GM12878 (cell line): ENCODE measurements around the gene STXBP5. TPM values are rescaled to one million over a fixed set of nuclear protein-coding genes. Genes with fewer than 3 reads are reported as not detected.

ENCODE experiments used
- ATAC-seq: fragments of 200-7000 bp; cut with Tn5 transposase; 3 replicates; pipeline ENCODE4 v1.9.1; 2020; ENCODE audit warnings: mild to moderate bottlenecking, moderate library complexity
- BruUV-seq: library from RNA; stranded (reverse); fragments of 400-500 nt; replicated peaks from 2 replicates; lab custom pipeline; 2021; lab: Mats Ljungman, UMichigan
- CTCF ChIA-PET: fragments of 300-600 bp; sonication (Branson Sonifier 250); formaldehyde crosslinking; extraction: SDS; loops from one replicate; lab custom pipeline; 2021; ENCODE audit warnings: inconsistent platforms; lab: Yijun Ruan, JAX
- POLR2A ChIA-PET: fragments of 350-600 bp; formaldehyde crosslinking; extraction: SDS; loops from one replicate; lab custom pipeline; 2021; ENCODE audit warnings: inconsistent platforms; lab: Charles Lee
- RAD21 ChIA-PET: fragments of 300-600 bp; sonication (Branson Sonifier 250); formaldehyde crosslinking; loops from one replicate; lab custom pipeline; 2023; ENCODE audit warnings: antibody characterized with exemption; ENCODE audit not compliant: unreplicated experiment; lab: Charles Lee
- SMC1A ChIA-PET: fragments of 300-600 bp; sonication (Branson Sonifier 250); formaldehyde crosslinking; loops from one replicate; lab custom pipeline; 2023; ENCODE audit not compliant: unreplicated experiment, uncharacterized antibody; lab: Charles Lee
- DNase-seq: peaks from one replicate; pipeline ENCODE4 v3.0.0-alpha.2; 2011; ENCODE audit warnings: low read depth, low spot score
- FAIRE-seq: peaks from 3 replicates; lab custom pipeline; 2011; peaks lifted over from hg19 to GRCh38; lab: Jason Lieb, UNC
- H2AFZ ChIP-seq: 2 replicates; pipeline ENCODE4 v1.6.0; 2011; ENCODE audit warnings: low read depth, low read length, control low read depth; ENCODE audit not compliant: control insufficient read depth
- H3K27ac ChIP-seq: 2 replicates; pipeline ENCODE4 v1.5.1; 2011; ENCODE audit warnings: control low read depth; ENCODE audit not compliant: control insufficient read depth, insufficient read depth
- H3K27me3 ChIP-seq, 2 experiments: replicated peaks in 1 of 2; 2 replicates each; pipeline versions ENCODE4 v1.6.0 to v1.6.1; 2011; ENCODE audit warnings: low read length in 1 of 2; ENCODE audit not compliant: control insufficient read depth in 2 of 2, insufficient read depth in 2 of 2
- H3K36me3 ChIP-seq, 2 experiments: 2 replicates each; pipeline ENCODE4 v1.5.1; 2011; ENCODE audit warnings: low read length in 1 of 2; ENCODE audit not compliant: control insufficient read depth in 2 of 2, insufficient read depth in 2 of 2
- H3K4me1 ChIP-seq: 2 replicates; pipeline ENCODE4 v1.6.1; 2011; ENCODE audit warnings: mild to moderate bottlenecking, low read length, moderate library complexity, mixed read lengths; ENCODE audit not compliant: control insufficient read depth, insufficient read depth
- H3K4me2 ChIP-seq: 2 replicates; pipeline ENCODE4 v1.6.0; 2011; ENCODE audit warnings: control low read depth; ENCODE audit not compliant: control insufficient read depth, insufficient read depth
- H3K4me3 ChIP-seq: fragments of 200-600 bp; sonication (generic); 2 replicates; pipeline ENCODE4 v1.5.1; 2016
- H3K79me2 ChIP-seq: 2 replicates; pipeline ENCODE4 v1.6.0; 2011; ENCODE audit warnings: low read length; ENCODE audit not compliant: control insufficient read depth, insufficient read depth
- H3K9ac ChIP-seq: 2 replicates; pipeline ENCODE4 v1.8.0; 2011; ENCODE audit warnings: low read length, control low read depth, mixed read lengths; ENCODE audit not compliant: control insufficient read depth, insufficient read depth
- H3K9me3 ChIP-seq: replicated peaks from 3 replicates; pipeline ENCODE4 v1.5.1; 2011; ENCODE audit warnings: mild to moderate bottlenecking, low read length; ENCODE audit not compliant: control insufficient read depth, insufficient read depth
- H4K20me1 ChIP-seq: 2 replicates; pipeline ENCODE4 v1.6.0; 2011; ENCODE audit not compliant: control insufficient read depth, insufficient read depth
- BCL11A ChIP-seq: IDR thresholded peaks from 2 replicates; pipeline ENCODE4 v1.6.1; 2011; ENCODE audit warnings: low read depth, low read length
- BHLHE40 ChIP-seq, 2 experiments: fragments of 450-650 bp in 1 of 2; IDR thresholded peaks; 2 replicates each; pipeline ENCODE4 v1.6.1; 2011 to 2017; ENCODE audit warnings: low read depth in 2 of 2, borderline replicate concordance in 1 of 2, improper control_type of control experiment in 1 of 2, low read length in 1 of 2, mild to moderate bottlenecking in 1 of 2
- E2F4 ChIP-seq: IDR thresholded peaks from 2 replicates; pipeline ENCODE4 v1.6.1; 2012; ENCODE audit warnings: low read depth, low read length, improper control_type of control experiment
- EP300 ChIP-seq, 2 experiments: fragments of 150-350 bp in 1 of 2; IDR thresholded peaks; 2 replicates each; pipeline ENCODE4 v1.6.1; 2011 to 2012; ENCODE audit warnings: low read depth in 2 of 2, low read length in 2 of 2, borderline replicate concordance in 1 of 2, improper control_type of control experiment in 1 of 2, inconsistent platforms in 1 of 2; ENCODE audit not compliant: control insufficient read depth in 1 of 2
- FOXM1 ChIP-seq: IDR thresholded peaks from 2 replicates; pipeline ENCODE4 v1.6.1; 2012; ENCODE audit warnings: low read depth, mild to moderate bottlenecking, inconsistent platforms, low read length, moderate library complexity
- IKZF2 ChIP-seq, 2 experiments: fragments of 450-650 bp; IDR thresholded peaks; 2 replicates each; pipeline ENCODE4 v1.6.1; 2017; ENCODE audit warnings: mild to moderate bottlenecking in 2 of 2, moderate library complexity in 2 of 2
- IRF5 ChIP-seq: fragments of 450-650 bp; IDR thresholded peaks from 2 replicates; pipeline ENCODE4 v1.6.1; 2017; ENCODE audit warnings: borderline replicate concordance
- MTA2 ChIP-seq: fragments of 450-650 bp; IDR thresholded peaks from 2 replicates; pipeline ENCODE4 v1.6.1; 2016; ENCODE audit warnings: low read depth, mild to moderate bottlenecking, moderate library complexity
- NR2C2 ChIP-seq: IDR thresholded peaks from 2 replicates; pipeline ENCODE4 v1.6.1; 2011; ENCODE audit warnings: borderline replicate concordance, low read depth; ENCODE audit not compliant: control insufficient read depth, insufficient read length
- NR2F1 ChIP-seq: fragments of 450-650 bp; conservative IDR thresholded peaks from 2 replicates; pipeline ENCODE4 v1.6.1; 2017; ENCODE audit warnings: mild to moderate bottlenecking
- POU2F2 ChIP-seq: IDR thresholded peaks from 3 replicates; pipeline ENCODE4 v1.6.1; 2011; ENCODE audit warnings: low read depth, mild to moderate bottlenecking, low read length, borderline replicate concordance
- RELA ChIP-seq: fragments of 450-650 bp; IDR thresholded peaks from 2 replicates; pipeline ENCODE4 v1.8.0; 2014; ENCODE audit warnings: borderline replicate concordance; ENCODE audit not compliant: partially characterized antibody
- SREBF1 ChIP-seq: IDR thresholded peaks from 2 replicates; pipeline ENCODE4 v1.6.1; 2012; ENCODE audit warnings: mild to moderate bottlenecking, low read length
- YY1 ChIP-seq: IDR thresholded peaks from 2 replicates; pipeline ENCODE4 v1.6.1; 2011; ENCODE audit warnings: low read depth, mild to moderate bottlenecking, low read length
- ZNF207 ChIP-seq: fragments of 450-650 bp; IDR thresholded peaks from 2 replicates; pipeline ENCODE4 v1.6.1; 2014; ENCODE audit warnings: antibody characterized with exemption, mild to moderate bottlenecking, borderline replicate concordance
- WGBS: methylation state at CpG from one replicate; pipeline ENCODE4 v1.1.6; 2016; ENCODE audit warnings: low lambda C conversion rate; ENCODE audit not compliant: insufficient replicate concordance, insufficient coverage; ENCODE audit errors: missing lambda C conversion rate; 5-methylcytosine and 5-hydroxymethylcytosine counted together
- in situ Hi-C: fragments of 300-500 bp; cut with MboI; formaldehyde crosslinking; loops from 9 replicates; pipeline ENCODE4 v1.14.3; 2018; ENCODE audit warnings: mixed read lengths
- intact Hi-C: fragments of 100-400 bp; cut with micrococcal nuclease; formaldehyde crosslinking; loops from one replicate; pipeline ENCODE4 v1.14.2; 2022; ENCODE audit not compliant: unreplicated experiment
- polyA plus RNA-seq, 11 experiments: library from polyadenylated mRNA; depleted of rRNA in 4 of 11; unstranded in 6 of 11; stranded (reverse) in 5 of 11; fragments of >200 nt; fragmentation: Nextera tagmentation in 4 of 11; fragmentation: Illumina TruSeq in 1 of 11; extraction: Ambion mirVana in 4 of 11; extraction: Trizol in 1 of 11; gene quantifications; 1 replicate in 1 of 11; 2 replicates in 10 of 11; pipeline versions ENCODE4 v1.2.1 to v1.2.3, GENCODE V29; 2011 to 2016; ENCODE audit warnings: inconsistent platforms in 2 of 11, missing spikeins in 2 of 11, low read depth in 1 of 11
- total RNA-seq, 4 experiments: library from RNA; depleted of rRNA in 3 of 4; stranded (reverse); fragments of >200 nt in 3 of 4; fragmentation: Illumina TruSeq in 1 of 4; extraction: Trizol in 1 of 4; gene quantifications; 2 replicates each; pipeline versions ENCODE4 v1.2.1 to v1.2.3, GENCODE V29; 2013 to 2021
- TF ChIP-seq, protein P1 (sequence below): fragments of 450-650 bp; IDR thresholded peaks from 2 replicates; pipeline ENCODE4 v1.6.1; 2016; ENCODE audit warnings: mild to moderate bottlenecking

STXBP5 gene
- total and polyA plus RNA-seq, 10 of the 15 experiments (the other 5 are each of a cell fraction or from before 2014, with no cell fraction given), result 1.4 to 13.2 (median 8.4) TPM

GRCh38 chr6:147437615-147438014, 233.4 kb downstream of the STXBP5 start (continued):
- TF ChIP-seq, protein P1, sequence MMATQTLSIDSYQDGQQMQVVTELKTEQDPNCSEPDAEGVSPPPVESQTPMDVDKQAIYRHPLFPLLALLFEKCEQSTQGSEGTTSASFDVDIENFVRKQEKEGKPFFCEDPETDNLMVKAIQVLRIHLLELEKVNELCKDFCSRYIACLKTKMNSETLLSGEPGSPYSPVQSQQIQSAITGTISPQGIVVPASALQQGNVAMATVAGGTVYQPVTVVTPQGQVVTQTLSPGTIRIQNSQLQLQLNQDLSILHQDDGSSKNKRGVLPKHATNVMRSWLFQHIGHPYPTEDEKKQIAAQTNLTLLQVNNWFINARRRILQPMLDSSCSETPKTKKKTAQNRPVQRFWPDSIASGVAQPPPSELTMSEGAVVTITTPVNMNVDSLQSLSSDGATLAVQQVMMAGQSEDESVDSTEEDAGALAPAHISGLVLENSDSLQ, result no peak
- TF ChIP-seq ZNF207, result no peak
- no peak for TF ChIP-seq YY1
- TF ChIP-seq NR2C2, result no peak
- TF ChIP-seq E2F4, result no peak
- no peak for TF ChIP-seq SREBF1
- TF ChIP-seq FOXM1, result no peak

GRCh38 chr6:147438758-147439528, 234.7 kb downstream of the STXBP5 start:
- no TSS peak for BruUV-seq
- Histone ChIP-seq H3K27me3 (no peaks in the 10 kb centered on the region), H3K79me2 (no peaks in the 10 kb centered on the region), H3K9ac (no peak overlapping the region), H3K36me3 (no peaks in the 10 kb centered on the region), H3K9me3 (no peaks in the 10 kb centered on the region; the same call in 2 of the 3 replicates), H4K20me1 (no peaks in the 10 kb centered on the region), H3K4me2 (no peak overlapping the region), H3K4me1 (no peaks in the 10 kb centered on the region), H3K27ac (no peak overlapping the region), H3K4me3 (no peak overlapping the region), H2AFZ (no peak overlapping the region)
- FAIRE-seq (no peak), ATAC-seq (peak; percentile 74), DNase-seq (no peak)
- intact Hi-C loops (no loop called here), in situ Hi-C loops (no loop called here)
- POLR2A ChIA-PET, result no interaction called here
- WGBS, result 66% methylated on average over 9 of the region's 9 CpGs
- no peak for TF ChIP-seq RELA
- TF ChIP-seq EP300 (IDR thresholded peaks at IDR 0.05; ENCODE audit: borderline replicate concordance in 1 of 2, control insufficient read depth in 1 of 2, low read depth in 2 of 2, low read length in 2 of 2), result 0 out of 4 replicates have a peak, but pooled peaks of 1 of the 2 experiments have one; percentile 19
- TF ChIP-seq BHLHE40 (IDR thresholded peaks at IDR 0.05; ENCODE audit: borderline replicate concordance in 1 of 2, low read depth in 2 of 2, low read length in 1 of 2), result peak in 1 of 2 experiments; percentile 17; a peak in 1 of 4 replicates
- 0 out of 2 replicates have a peak, but pooled peaks have one; percentile 65 for TF ChIP-seq BCL11A
- TF ChIP-seq MTA2, result peak; percentile 88
- TF ChIP-seq IKZF2 (IDR thresholded peaks at IDR 0.05), result peak; percentile 21 to 24; a peak in 1 of 4 replicates
- TF ChIP-seq NR2F1, result peak; percentile 39; the same call in 1 of the 2 replicates
- TF ChIP-seq POU2F2, result peak; percentile 76; the same call in 1 of the 3 replicates
- no peak for TF ChIP-seq IRF5
- SMC1A ChIA-PET, result no interaction called here
- CTCF ChIA-PET, result interaction anchor here (0.8 kb wide), 1 partner anchor 57 kb away, joined by 3 read pairs; no protein-coding TSS in a partner anchor
- RAD21 ChIA-PET, result no interaction called here
